NK-92 treated with Interleukin-12 subunit alpha and Interleukin-12 subunit beta, amount 100 ng/mL, for 24 hours (cell line): ENCODE results near the gene CDK5.
"Not testable (repeated sequence)": the region's sequence is repeated elsewhere in the genome, so short reads cannot be mapped to it uniquely, and the experiment has no call there.

Experiments used
- DNase-seq: peaks from one replicate; lab custom pipeline; 2025; lab: John Stamatoyannopoulos, UW

The CDK5 gene

GRCh38 chr7:151056666-151057505 is 811 bp downstream of the CDK5 start:
- DNase-seq: no peak

GRCh38 chr7:151056283-151056665 is 1.4 kb downstream of the CDK5 start:
- DNase-seq: no peak

DNA sequence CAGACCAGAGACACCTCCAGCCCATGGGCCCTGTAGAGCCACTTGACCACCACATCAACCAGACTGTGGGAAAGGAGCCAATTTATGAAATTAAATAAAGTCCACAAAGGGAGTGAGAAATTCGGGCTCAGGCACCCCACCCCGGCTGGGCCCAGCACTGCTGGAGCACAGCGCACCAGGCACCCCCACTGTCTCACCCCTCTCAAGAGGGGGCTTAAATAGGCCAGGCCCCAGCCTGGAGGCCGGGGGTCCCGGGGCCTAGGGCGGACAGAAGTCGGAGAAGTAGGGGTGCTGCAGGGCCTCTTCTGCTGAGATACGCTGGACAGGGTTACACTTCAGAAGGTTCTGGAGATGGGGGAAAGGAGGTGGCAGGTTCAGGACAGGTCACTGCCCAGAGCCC is 3.9 kb downstream of the CDK5 start:
- DNase-seq: no peak

DNA sequence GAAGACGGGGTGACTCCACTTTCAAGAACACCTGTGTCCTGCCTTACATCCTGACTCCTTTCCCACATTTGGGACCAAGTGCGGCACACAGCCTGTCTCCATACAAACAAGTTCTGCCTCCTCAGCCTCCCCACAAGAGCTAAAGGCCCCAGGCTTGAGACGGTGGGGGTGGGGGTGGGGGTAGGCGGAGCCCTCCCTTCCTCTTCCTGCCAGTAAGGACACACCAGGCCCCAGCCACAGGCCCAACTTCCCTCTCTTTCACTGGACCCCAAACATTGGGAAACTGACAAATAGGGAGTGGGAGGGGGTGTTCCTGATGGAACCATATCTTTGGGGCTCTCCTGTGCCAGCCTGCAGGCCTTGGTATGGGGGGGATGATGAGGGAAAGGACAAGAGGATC is 4.6 kb downstream of the CDK5 start:
- no peak for DNase-seq

DNA sequence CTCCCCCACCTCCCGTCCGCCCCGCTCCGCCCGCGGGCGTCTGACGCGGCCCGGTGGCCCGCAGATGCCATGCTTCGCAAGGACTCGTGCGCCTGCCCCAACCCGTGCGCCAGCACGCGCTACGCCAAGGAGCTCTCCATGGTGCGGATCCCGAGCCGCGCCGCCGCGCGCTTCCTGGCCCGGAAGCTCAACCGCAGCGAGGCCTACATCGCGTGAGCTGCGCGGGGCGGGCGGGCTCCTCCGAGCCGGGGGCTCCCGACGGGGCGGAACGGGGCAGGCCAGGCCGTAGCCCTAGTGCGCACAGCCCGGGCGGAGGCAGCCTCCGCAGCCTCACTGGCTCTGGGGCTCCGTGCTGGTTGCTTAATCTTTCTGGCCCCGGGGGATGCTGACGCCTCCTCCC is 6.6 kb downstream of the CDK5 start:
- DNase-seq: no peak

- no peak for DNase-seq
Measured at GRCh38 chr7:151048911-151049463, 8.7 kb downstream of the CDK5 start.

GRCh38 chr7:151047976-151048815 is 9.5 kb downstream of the CDK5 start, which contains the start of gene ASIC3:
TSS of gene ASIC3 (plus strand) at chr7:151048531. CDS start at chr7:151048886, 355 bp downstream.
- no peak for DNase-seq

GRCh38 chr7:151046603-151047573 is 10.8 kb downstream of the CDK5 start:
- DNase-seq: no peak

GRCh38 chr7:151045967-151046366 is 11.7 kb downstream of the CDK5 start:
- DNase-seq: no peak

GRCh38 chr7:151045262-151045661 is 12.4 kb downstream of the CDK5 start:
- no peak for DNase-seq

- no peak for DNase-seq
Measured at GRCh38 chr7:151043959-151044358, 13.7 kb downstream of the CDK5 start.

DNA sequence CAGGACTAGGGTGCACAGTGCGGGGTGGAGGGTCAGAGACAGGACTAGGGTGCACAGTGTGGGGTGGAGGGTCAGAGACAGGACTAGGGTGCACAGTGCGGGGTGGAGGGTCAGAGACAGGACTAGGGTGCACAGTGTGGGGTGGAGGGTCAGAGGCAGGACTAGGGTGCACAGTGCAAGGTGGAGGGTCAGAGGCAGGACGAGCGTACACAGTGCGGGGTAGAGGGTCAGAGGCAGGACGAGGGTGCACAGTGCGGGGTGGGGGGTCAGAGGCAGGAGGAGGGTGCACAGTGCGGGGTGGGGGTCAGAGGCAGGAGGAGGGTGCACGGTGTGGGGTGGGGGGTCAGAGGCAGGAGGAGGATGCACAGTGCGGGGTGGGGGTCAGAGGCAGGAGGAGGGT is 14.2 kb downstream of the CDK5 start:
- not testable (repeated sequence) for DNase-seq

- DNase-seq: no peak
Measured at GRCh38 chr7:151040616-151041375, 16.9 kb downstream of the CDK5 start.

GRCh38 chr7:151039850-151040548 is 17.7 kb downstream of the CDK5 start:
- no peak for DNase-seq

DNA sequence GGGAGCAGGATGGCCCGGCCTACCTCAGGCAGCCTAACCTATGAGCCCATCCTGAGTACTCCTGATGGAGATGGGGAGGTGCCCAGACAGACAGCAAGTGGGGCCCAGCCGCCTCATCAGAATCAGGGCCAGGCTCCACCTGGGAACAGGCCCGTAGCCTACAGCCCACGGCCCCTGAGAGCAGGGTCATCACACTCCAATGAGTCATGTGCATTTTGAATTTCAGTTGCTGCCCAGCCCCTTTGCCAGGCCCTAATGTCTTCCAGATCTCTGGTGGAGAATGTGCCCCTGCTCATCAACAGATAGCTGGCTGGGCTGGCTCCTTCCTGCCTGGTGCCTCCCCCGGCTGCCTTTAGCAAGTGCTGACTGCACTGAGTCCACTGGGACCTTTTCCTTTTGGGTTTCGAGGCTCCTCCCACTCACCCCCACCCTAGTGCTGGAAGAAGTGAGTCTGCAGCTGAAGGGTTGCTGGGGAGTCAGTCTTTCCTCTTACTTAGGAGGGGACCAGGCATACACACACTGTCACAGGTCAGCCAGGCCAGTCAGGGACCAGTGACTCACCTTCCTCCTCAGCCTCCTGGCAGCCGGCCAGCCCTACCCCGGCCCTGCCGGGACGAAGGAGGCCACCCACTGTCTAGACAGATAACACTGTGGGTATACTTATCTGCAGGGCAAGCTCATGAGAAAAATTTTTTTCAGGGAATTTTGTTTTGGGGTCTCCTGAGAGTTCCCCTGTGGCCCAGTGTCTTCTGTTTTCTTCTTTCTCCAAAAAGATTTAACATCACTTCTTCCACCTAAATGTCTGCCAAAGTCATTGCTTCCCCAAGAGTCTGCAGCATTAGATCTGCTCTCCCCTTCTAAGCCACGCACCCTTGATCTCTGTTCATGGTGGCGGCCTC is 18.5 kb downstream of the CDK5 start:
- DNase-seq: peak; percentile 62

- no peak for DNase-seq
Measured at GRCh38 chr7:151035902-151036301, 21.8 kb downstream of the CDK5 start.

DNA sequence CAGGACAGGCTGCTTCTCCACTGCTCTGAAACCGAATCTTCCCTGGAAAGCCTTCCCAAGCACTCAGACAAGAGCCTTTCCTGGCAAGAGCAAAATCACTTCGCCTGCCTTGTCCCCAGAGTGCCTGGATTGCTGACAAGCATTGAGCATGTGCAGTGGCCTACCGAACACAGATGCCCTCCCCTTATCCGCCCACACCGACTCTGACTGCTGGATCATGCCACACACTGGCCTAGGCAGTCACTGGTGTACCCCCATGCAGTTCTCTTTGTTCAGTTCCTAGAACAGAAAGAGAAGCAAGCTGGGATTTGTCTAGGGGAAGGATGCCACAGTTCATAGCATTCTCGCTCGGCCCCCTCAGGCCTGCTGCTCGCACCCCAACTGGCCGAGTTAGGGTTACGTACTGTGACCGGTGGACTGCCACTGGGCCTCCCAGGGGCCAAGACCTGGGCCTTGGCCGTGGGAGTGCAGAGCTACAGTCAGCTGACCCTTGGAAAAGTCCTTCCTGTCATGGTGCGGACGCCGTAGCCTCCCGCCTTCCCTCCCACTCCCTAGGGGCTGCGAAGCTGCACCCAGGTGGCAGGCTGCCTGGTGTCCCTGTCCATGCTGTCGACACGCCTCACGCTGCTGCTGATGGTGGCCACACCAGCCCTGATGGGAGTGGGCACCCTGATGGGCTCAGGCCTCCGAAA is 22.5 kb downstream of the CDK5 start:
- DNase-seq: no peak

DNA sequence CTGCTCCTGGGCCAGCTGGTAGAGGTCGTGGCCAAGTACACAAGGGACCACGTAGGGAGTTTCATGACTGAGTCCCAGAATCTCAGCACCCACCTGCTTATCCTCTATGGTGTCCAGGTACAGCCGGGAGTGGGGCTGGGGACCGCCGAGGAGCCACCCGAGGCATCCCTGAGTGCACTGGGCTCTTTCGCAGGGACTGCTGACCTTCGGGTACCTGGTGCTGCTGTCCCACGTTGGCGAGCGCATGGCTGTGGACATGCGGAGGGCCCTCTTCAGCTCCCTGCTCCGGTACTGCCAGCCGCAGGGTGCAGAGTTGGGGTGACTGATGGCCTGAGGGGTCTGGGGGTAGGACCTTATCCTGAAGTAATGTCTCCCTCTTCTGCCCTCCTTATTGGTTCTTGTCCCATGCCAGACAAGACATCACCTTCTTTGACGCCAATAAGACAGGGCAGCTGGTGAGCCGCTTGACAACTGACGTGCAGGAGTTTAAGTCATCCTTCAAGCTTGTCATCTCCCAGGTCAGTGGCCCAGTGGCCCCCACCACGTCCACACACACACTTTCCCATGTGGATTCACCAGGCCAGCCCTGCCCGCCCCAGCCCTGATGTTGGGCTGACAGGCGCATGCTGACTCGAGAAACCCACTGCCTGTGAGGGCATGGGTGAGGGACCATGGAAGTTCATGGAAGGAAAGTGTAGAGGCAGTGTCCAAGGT is 23.2 kb downstream of the CDK5 start:
- no peak for DNase-seq
